Astrocyte of the spinal cord (primary cell): ENCODE measurements around the gene VWA3B.

ENCODE experiments used
- DNase-seq: peaks from one replicate; pipeline ENCODE4 v3.0.0; 2011; ENCODE audit warnings: low read depth, low spot score
- H3K4me3 ChIP-seq: 2 replicates; pipeline ENCODE4 v1.5.1; 2011; ENCODE audit warnings: low read depth, mild to moderate bottlenecking, low read length, moderate library complexity
- CTCF ChIP-seq: IDR thresholded peaks from 2 replicates; pipeline ENCODE4 v1.5.1; 2012; ENCODE audit warnings: low read depth, mild to moderate bottlenecking, low read length, inconsistent platforms
- in situ Hi-C: cut with HindIII; loops from 2 replicates; pipeline ENCODE4 v1.10.0; 2017; ENCODE audit warnings: low sequenced_read_pairs

VWA3B gene

DNA sequence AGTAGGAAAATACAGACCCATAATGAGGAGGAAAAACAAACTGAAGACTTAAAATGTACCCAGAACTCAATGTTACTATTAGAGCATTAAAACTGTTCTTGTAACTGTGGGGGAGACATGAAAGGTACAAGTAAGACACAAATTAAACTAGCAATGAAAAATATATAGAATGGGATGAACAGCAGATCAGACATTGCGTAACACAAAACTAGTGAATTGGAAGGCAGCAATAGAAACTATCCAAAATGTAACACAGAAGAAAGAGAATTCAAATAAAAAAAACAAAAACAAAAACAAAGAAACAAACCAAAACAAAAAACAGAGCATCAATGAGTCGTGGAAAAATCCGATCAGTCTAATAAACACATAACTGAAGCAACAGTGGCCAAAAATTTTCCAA is 132.2 kb downstream of the VWA3B start:
- H3K4me3 ChIP-seq, result no peak overlapping the region
- DNase-seq, result no peak
- in situ Hi-C loops, result no loop called here
- no peak for TF ChIP-seq CTCF

- in situ Hi-C loops, result no loop called here
- no peak for DNase-seq
- no peak for TF ChIP-seq CTCF
- no peak overlapping the region for H3K4me3 ChIP-seq
Measured at GRCh38 chr2:98233941-98234340, 147.0 kb downstream of the VWA3B start.

- in situ Hi-C loops, result no loop called here
- DNase-seq, result no peak
- H3K4me3 ChIP-seq, result no peak overlapping the region
- TF ChIP-seq CTCF, result no peak
Measured at GRCh38 chr2:98234776-98235175, 147.8 kb downstream of the VWA3B start.

DNA sequence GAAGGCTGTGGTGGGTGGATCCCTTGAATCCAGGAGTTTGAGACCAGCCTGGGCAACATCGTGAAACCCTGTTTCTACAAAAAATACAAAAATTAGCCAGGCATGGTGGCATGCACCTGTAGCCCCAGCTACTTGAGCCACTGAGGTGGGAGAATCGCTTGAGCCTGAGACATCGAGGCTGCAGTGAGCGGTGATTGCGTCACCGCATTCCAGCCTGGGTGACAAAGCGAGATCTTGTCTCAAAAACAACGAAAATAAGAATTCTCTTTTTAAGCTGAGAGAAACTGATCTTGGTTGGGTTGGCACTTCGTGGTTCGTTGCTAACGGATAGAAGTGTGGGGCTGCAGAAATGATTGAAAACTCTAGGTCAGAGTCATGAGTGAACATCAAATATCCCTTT is 150.0 kb downstream of the VWA3B start:
- no peak for TF ChIP-seq CTCF
- DNase-seq, result no peak
- in situ Hi-C loops, result no loop called here
- H3K4me3 ChIP-seq, result no peak overlapping the region

DNA sequence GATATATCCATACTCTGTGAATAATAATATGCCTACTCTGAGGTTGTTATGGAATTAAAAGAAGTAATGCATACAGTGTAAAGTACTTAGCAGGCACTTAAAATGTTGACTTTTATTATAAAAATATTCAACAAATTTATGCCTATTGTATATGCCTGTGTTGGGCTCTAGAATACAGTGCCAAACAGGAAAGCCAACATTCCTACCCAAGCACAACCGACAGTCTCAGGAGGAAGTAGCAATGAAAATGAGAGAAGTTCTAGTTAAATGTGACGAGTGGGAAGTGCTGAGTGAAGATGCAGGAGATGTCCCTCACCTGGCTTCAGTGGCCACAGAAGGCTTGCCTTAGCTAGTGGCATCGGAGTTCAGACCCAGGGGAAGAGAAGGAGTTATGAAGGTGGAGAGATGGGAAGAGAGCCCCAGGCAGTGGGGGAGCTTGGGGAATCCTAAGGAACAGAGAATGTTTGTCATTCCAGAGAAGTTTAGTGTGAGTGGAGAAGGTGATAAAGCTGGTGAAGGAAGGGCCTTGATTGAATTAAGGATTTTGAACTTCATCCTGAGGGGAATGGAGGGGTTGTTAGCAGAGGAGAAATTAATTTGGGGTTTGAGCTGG is 153.9 kb downstream of the VWA3B start:
- no peak for TF ChIP-seq CTCF
- in situ Hi-C loops, result no loop called here
- no peak for DNase-seq
- no peak overlapping the region for H3K4me3 ChIP-seq

DNA sequence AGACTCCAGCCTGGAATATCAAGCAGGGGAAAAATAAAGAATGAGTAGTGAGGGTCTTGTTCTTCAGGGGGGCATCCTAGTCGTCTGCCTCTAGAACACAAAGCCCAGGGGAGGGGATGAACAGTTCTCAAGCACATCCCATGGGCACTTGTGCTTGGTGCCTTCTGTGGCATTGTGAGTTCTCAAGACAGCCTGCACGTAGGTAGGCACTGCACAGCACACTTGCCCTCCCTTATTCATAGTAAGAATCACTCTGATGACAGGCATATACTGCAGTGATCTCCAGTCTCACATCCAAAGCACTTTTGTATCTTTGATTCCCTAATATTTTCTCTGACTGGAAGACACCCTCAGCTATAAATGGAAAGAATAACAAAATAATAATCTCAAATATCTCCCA is 154.6 kb downstream of the VWA3B start:
- in situ Hi-C loops, result no loop called here
- no peak for DNase-seq
- no peak for TF ChIP-seq CTCF
- no peak overlapping the region for H3K4me3 ChIP-seq

GRCh38 chr2:98242003-98242402 is 155.0 kb downstream of the VWA3B start:
- H3K4me3 ChIP-seq, result no peak overlapping the region
- no peak for TF ChIP-seq CTCF
- no peak for DNase-seq
- in situ Hi-C loops, result no loop called here
